Vagina (tissue), 2 donors: ENCODE results near the gene LILRB4.

Experiments
- POLR2A ChIP-seq, 2 donors: fragments of 450-650 bp; IDR thresholded peaks; one replicate each; pipeline ENCODE4 v1.6.1; 2017; ENCODE audit warnings: antibody characterized with exemption in 2 of 2, mild to moderate bottlenecking in 2 of 2, moderate library complexity in 2 of 2
- POLR2AphosphoS5 ChIP-seq, 2 donors: sonication (generic); formaldehyde crosslinking; IDR thresholded peaks; one replicate each; pipeline ENCODE4 v1.9.0; 2017; ENCODE audit warnings: antibody characterized with exemption in 2 of 2, mild to moderate bottlenecking in 2 of 2, low read depth in 1 of 2; ENCODE audit not compliant: insufficient read depth in 1 of 2
- TF ChIP-seq, protein P1 (sequence below), 3 experiments: fragments of 450-650 bp in 2 of 3; fragments of 200-600 bp in 1 of 3; sonication (generic) in 1 of 3; IDR thresholded peaks; one replicate each; pipeline ENCODE4 v1.5.1; 2017 to 2019; ENCODE audit warnings: antibody characterized with exemption in 3 of 3, mild to moderate bottlenecking in 2 of 3, moderate library complexity in 2 of 3

- TF ChIP-seq POLR2A (IDR thresholded peaks at IDR 0.05) (no peak), POLR2AphosphoS5 (IDR thresholded peaks at IDR 0.05; ENCODE audit: insufficient read depth in 1 of 2, low read depth in 1 of 2) (no peak)
- TF ChIP-seq, protein P1, sequence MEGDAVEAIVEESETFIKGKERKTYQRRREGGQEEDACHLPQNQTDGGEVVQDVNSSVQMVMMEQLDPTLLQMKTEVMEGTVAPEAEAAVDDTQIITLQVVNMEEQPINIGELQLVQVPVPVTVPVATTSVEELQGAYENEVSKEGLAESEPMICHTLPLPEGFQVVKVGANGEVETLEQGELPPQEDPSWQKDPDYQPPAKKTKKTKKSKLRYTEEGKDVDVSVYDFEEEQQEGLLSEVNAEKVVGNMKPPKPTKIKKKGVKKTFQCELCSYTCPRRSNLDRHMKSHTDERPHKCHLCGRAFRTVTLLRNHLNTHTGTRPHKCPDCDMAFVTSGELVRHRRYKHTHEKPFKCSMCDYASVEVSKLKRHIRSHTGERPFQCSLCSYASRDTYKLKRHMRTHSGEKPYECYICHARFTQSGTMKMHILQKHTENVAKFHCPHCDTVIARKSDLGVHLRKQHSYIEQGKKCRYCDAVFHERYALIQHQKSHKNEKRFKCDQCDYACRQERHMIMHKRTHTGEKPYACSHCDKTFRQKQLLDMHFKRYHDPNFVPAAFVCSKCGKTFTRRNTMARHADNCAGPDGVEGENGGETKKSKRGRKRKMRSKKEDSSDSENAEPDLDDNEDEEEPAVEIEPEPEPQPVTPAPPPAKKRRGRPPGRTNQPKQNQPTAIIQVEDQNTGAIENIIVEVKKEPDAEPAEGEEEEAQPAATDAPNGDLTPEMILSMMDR (IDR thresholded peaks at IDR 0.05) = no peak
Observed at GRCh38 chr19:54654447-54655321, 8.1 kb upstream of the LILRB4 start.
